Loucy (cell line): ENCODE data around the gene BTBD10.

Experiments used
- H2AFZ ChIP-seq: fragments of 200-600 bp; sonication (generic); 2 replicates; pipeline ENCODE4 v1.6.0; 2016; ENCODE audit warnings: antibody characterized with exemption, mild to moderate bottlenecking, low read length, moderate library complexity
- H3F3A ChIP-seq: fragments of 200-600 bp; 2 replicates; pipeline ENCODE4 v1.6.0; 2016; ENCODE audit warnings: antibody characterized with exemption, low read depth, mild to moderate bottlenecking
- H3K27me3 ChIP-seq: fragments of 200-600 bp; sonication (generic); 2 replicates; pipeline ENCODE4 v1.6.1; 2014; ENCODE audit warnings: low read length, mild to moderate bottlenecking; ENCODE audit not compliant: insufficient read depth, poor library complexity, severe bottlenecking
- H3K36me3 ChIP-seq: fragments of 200-600 bp; sonication (generic); 2 replicates; pipeline ENCODE4 v1.6.1; 2016; ENCODE audit warnings: low read length; ENCODE audit not compliant: insufficient read depth
- H3K4me1 ChIP-seq: fragments of 200-600 bp; sonication (generic); 2 replicates; pipeline ENCODE4 v1.5.1; 2014; ENCODE audit warnings: low read length, mild to moderate bottlenecking; ENCODE audit not compliant: insufficient read depth, poor library complexity, severe bottlenecking
- H3K4me2 ChIP-seq: fragments of 200-600 bp; sonication (generic); 2 replicates; pipeline ENCODE4 v1.6.0; 2014; ENCODE audit warnings: antibody characterized with exemption, low read length, low read depth, mild to moderate bottlenecking; ENCODE audit not compliant: poor library complexity, severe bottlenecking
- H3K4me3 ChIP-seq: fragments of 200-600 bp; sonication (generic); 2 replicates; pipeline ENCODE4 v1.5.1; 2014; ENCODE audit warnings: low read length, mild to moderate bottlenecking, mixed read lengths; ENCODE audit not compliant: poor library complexity, severe bottlenecking
- H3K79me2 ChIP-seq: fragments of 200-600 bp; sonication (generic); 2 replicates; pipeline ENCODE4 v1.6.1; 2014; ENCODE audit warnings: low read length; ENCODE audit not compliant: insufficient read depth
- H3K9ac ChIP-seq: fragments of 200-600 bp; sonication (generic); 2 replicates; pipeline ENCODE4 v1.6.0; 2014; ENCODE audit warnings: mild to moderate bottlenecking, low read depth, low read length, moderate library complexity; ENCODE audit not compliant: poor library complexity, severe bottlenecking
- H3K9me2 ChIP-seq: fragments of 200-600 bp; sonication (generic); replicated peaks from 2 replicates; pipeline ENCODE4 v1.6.1; 2016; ENCODE audit warnings: low read depth, low read length, mixed read lengths
- H3K9me3 ChIP-seq: fragments of 200-600 bp; sonication (generic); 2 replicates; pipeline ENCODE4 v1.6.1; 2014; ENCODE audit warnings: mild to moderate bottlenecking, antibody characterized with exemption, low read length, low read depth; ENCODE audit not compliant: insufficient read depth
- H4K20me1 ChIP-seq: fragments of 200-600 bp; sonication (generic); 2 replicates; pipeline ENCODE4 v1.6.0; 2014; ENCODE audit warnings: antibody characterized with exemption, low read length, mild to moderate bottlenecking; ENCODE audit not compliant: insufficient read depth, poor library complexity, severe bottlenecking
- EZH2phosphoT487 ChIP-seq: fragments of 200-600 bp; IDR thresholded peaks from 2 replicates; pipeline ENCODE4 v1.6.1; 2018; ENCODE audit warnings: antibody characterized with exemption, mild to moderate bottlenecking, moderate library complexity, borderline replicate concordance
- TF ChIP-seq, protein P1 (sequence below): fragments of 200-600 bp; sonication (generic); conservative IDR thresholded peaks from 2 replicates; pipeline ENCODE4 v1.5.1; 2014; ENCODE audit warnings: mild to moderate bottlenecking, antibody characterized with exemption, low read length

BTBD10 gene

DNA sequence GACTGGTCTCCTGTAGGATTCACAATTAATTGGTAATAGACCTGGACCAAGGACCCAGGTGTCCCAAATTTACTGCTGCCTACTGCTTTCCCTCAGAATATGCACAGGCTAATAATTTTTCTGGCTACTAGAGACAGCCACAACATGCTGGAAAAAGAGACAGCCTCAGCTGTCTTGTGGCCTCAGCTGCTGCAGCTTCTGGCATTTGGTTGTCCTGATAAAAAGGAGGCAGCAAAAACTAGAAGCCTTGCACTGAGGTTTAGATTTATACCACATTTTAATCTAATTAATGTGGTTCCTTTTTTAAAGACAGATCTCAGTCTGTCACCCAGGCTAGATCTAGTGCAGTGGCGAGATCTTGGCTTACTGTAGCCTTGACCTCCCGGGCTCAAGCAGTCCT is 89.8 kb downstream of the BTBD10 start:
- Histone ChIP-seq H3F3A (no peaks in the 10 kb centered on the region), H2AFZ (no peak overlapping the region), H3K9ac (no peak overlapping the region), H3K4me1 (peaks cover 7% of the 10 kb centered on the region), H4K20me1 (no peaks in the 10 kb centered on the region), H3K27me3 (no peaks in the 10 kb centered on the region), H3K4me3 (no peak overlapping the region), H3K9me2 (no peaks in the 10 kb centered on the region), H3K36me3 (no peaks in the 10 kb centered on the region), H3K79me2 (no peaks in the 10 kb centered on the region), H3K9me3 (no peaks in the 10 kb centered on the region), H3K4me2 (no peak overlapping the region)
- TF ChIP-seq EZH2phosphoT487: no peak
- TF ChIP-seq, protein P1, sequence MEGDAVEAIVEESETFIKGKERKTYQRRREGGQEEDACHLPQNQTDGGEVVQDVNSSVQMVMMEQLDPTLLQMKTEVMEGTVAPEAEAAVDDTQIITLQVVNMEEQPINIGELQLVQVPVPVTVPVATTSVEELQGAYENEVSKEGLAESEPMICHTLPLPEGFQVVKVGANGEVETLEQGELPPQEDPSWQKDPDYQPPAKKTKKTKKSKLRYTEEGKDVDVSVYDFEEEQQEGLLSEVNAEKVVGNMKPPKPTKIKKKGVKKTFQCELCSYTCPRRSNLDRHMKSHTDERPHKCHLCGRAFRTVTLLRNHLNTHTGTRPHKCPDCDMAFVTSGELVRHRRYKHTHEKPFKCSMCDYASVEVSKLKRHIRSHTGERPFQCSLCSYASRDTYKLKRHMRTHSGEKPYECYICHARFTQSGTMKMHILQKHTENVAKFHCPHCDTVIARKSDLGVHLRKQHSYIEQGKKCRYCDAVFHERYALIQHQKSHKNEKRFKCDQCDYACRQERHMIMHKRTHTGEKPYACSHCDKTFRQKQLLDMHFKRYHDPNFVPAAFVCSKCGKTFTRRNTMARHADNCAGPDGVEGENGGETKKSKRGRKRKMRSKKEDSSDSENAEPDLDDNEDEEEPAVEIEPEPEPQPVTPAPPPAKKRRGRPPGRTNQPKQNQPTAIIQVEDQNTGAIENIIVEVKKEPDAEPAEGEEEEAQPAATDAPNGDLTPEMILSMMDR: no peak

DNA sequence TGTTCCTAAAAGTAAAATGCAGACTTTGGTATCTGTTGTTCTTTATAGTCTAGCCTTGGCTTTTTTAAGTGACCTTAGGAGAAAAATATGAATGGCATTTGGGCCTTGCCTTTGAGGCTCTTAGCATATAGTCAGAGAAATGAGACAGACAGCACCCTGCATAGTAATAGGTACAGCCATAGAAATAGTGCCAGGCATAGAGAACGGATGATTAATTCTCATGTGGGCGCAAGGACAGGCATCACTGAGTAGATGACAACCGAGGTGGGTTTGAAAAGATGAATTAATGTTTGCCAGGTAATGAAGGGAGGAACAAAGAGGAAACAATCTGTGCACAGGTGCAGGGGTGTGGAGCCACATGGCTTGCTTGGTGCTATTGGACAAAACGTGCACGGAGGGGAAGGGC is 95.0 kb downstream of the BTBD10 start:
- H3K9me3 ChIP-seq: no peaks in the 10 kb centered on the region
- H3K9me2 ChIP-seq: no peaks in the 10 kb centered on the region
- H3K4me2 ChIP-seq: no peak overlapping the region
- H3K79me2 ChIP-seq: no peaks in the 10 kb centered on the region
- H3K4me3 ChIP-seq: no peak overlapping the region
- no peaks in the 10 kb centered on the region for H3K4me1 ChIP-seq
- no peaks in the 10 kb centered on the region for H3K36me3 ChIP-seq
- no peak overlapping the region for H3K9ac ChIP-seq
- no peak overlapping the region for H2AFZ ChIP-seq
- no peaks in the 10 kb centered on the region for H3K27me3 ChIP-seq
- TF ChIP-seq, protein P1: no peak
- no peak for TF ChIP-seq EZH2phosphoT487
- H3F3A ChIP-seq: no peaks in the 10 kb centered on the region
- no peaks in the 10 kb centered on the region for H4K20me1 ChIP-seq

DNA sequence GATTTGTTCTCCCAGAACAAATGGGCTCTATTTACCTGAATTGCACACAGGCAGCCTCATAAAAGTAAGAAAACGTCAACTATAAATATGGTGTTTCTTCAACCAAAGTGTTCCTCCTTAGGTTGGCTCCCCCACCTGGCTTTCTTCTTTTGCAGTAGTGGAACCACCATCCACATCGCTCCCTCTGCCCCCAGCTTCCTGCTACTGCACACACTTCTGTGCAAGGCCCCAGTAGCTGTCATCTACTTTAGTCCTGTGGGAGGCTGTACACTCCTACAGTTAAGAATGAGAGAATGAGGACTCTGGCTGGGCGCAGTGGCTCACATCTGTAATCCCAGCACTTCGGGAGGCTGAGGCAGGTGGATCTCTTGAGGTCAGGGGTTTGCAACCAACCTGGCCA is 95.9 kb downstream of the BTBD10 start:
- H3K9me3 ChIP-seq: no peaks in the 10 kb centered on the region
- H3K36me3 ChIP-seq: no peaks in the 10 kb centered on the region

More for the DNA sequence above, 95.9 kb downstream of the BTBD10 start:
- no peak overlapping the region for H3K9ac ChIP-seq
- H3K4me3 ChIP-seq: no peak overlapping the region
- H4K20me1 ChIP-seq: no peaks in the 10 kb centered on the region
- H2AFZ ChIP-seq: no peak overlapping the region
- no peaks in the 10 kb centered on the region for H3K79me2 ChIP-seq
- no peaks in the 10 kb centered on the region for H3K27me3 ChIP-seq
- no peak for TF ChIP-seq EZH2phosphoT487
- TF ChIP-seq, protein P1: peak; percentile 17; the same call in 1 of the 2 replicates
- H3K4me1 ChIP-seq: no peaks in the 10 kb centered on the region
- H3K9me2 ChIP-seq: no peaks in the 10 kb centered on the region
- no peaks in the 10 kb centered on the region for H3F3A ChIP-seq
- no peak overlapping the region for H3K4me2 ChIP-seq
